Activated CD4-positive, alpha-beta T cell treated with anti-CD3 and anti-CD28 coated beads, Interleukin-2, amount 10 ng/mL, durations not matched to agents 7 days and 5 days (primary cell): Measurements from ENCODE around the gene NME9. TPM values are rescaled to one million over a fixed set of nuclear protein-coding genes. Genes with fewer than 3 reads are reported as not detected.

Experiments
- CTCF ChIA-PET: fragments of 350-600 bp; sonication (Branson Sonifier 250); formaldehyde crosslinking; loops from one replicate; lab custom pipeline; 2021; ENCODE audit warnings: antibody characterized with exemption; lab: Charles Lee
- POLR2A ChIA-PET: fragments of 350-600 bp; sonication (Branson Sonifier 250); formaldehyde crosslinking; loops from one replicate; lab custom pipeline; 2021; ENCODE audit warnings: antibody characterized with exemption; lab: Charles Lee
- DNase-seq: peaks from one replicate; pipeline ENCODE4 v3.0.0-alpha.2; 2020
- H3K27ac Mint-ChIP-seq: one replicate; pipeline ENCODE4 v1.8.0; 2021; ENCODE audit warnings: mild to moderate bottlenecking, moderate library complexity, mixed read lengths
- H3K27me3 Mint-ChIP-seq: one replicate; pipeline ENCODE4 v1.8.0; 2021; ENCODE audit warnings: mixed read lengths
- H3K36me3 Mint-ChIP-seq: one replicate; pipeline ENCODE4 v1.8.0; 2021; ENCODE audit warnings: low read depth, mixed read lengths
- H3K4me1 Mint-ChIP-seq: one replicate; pipeline ENCODE4 v1.8.0; 2021; ENCODE audit warnings: mixed read lengths
- H3K4me3 Mint-ChIP-seq: one replicate; pipeline ENCODE4 v1.8.0; 2021; ENCODE audit warnings: mild to moderate bottlenecking, moderate library complexity, mixed read lengths
- H3K9me3 Mint-ChIP-seq: one replicate; pipeline ENCODE4 v1.8.0; 2021; ENCODE audit warnings: mixed read lengths
- total RNA-seq, 2 experiments: library from RNA; stranded (reverse); gene quantifications; one replicate each; pipeline ENCODE4 v1.2.3, GENCODE V29; 2021

NME9 gene
- total RNA-seq, 2 experiments from 2014 or later, result not detected

GRCh38 chr3:138284957-138285477, 44.6 kb downstream of the NME9 start:
- Mint-ChIP-seq H3K27ac (no peak overlapping the region), H3K4me3 (no peak overlapping the region), H3K4me1 (no peaks in the 10 kb centered on the region), H3K9me3 (no peaks in the 10 kb centered on the region), H3K36me3 (peaks cover 26% of the 10 kb centered on the region), H3K27me3 (no peaks in the 10 kb centered on the region)
- no peak for DNase-seq
- POLR2A ChIA-PET, result no interaction called here
- CTCF ChIA-PET, result interaction anchor here (1.2 to 1.9 kb wide), 2 partner anchors 22 to 41 kb away, joined by 5 read pairs; no protein-coding TSS in a partner anchor

- Mint-ChIP-seq H3K4me1 (no peaks in the 10 kb centered on the region), H3K27ac (no peak overlapping the region), H3K27me3 (no peaks in the 10 kb centered on the region), H3K9me3 (no peaks in the 10 kb centered on the region), H3K36me3 (peaks cover 20% of the 10 kb centered on the region), H3K4me3 (no peak overlapping the region)
- CTCF ChIA-PET, result interaction anchor here (0.9 to 1.9 kb wide), 5 partner anchors 12 to 36 kb away, joined by 3 to 5 read pairs (median 4); no protein-coding TSS in a partner anchor
- no peak for DNase-seq
- POLR2A ChIA-PET, result no interaction called here
Measured at GRCh38 chr3:138284079-138284478, 45.6 kb downstream of the NME9 start.

DNA sequence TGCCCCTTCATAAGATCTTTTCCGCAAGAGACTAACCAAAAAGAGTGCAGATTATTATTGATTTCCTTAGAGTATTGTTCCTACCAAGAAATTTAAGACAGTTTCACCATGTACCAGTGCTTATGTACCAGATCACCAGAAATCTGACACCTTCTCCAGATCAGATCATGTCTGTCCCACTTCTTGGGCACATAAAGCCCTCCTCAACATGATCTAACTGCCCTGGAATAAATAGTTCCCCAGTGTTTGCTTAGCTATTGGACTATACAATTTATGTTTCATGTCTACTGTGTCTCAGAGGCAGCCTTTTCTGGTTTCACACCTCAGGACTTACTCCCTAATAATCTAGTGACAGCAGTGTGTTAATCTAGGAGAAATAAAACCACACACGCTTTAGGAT, 46.8 kb downstream of the NME9 start:
- Mint-ChIP-seq H3K27me3 (no peaks in the 10 kb centered on the region), H3K27ac (no peak overlapping the region), H3K4me3 (no peak overlapping the region), H3K4me1 (no peaks in the 10 kb centered on the region), H3K9me3 (no peaks in the 10 kb centered on the region), H3K36me3 (peaks cover 11% of the 10 kb centered on the region)
- ChIA-PET POLR2A (no interaction called here), CTCF (interaction anchor here (1.3 kb wide), 1 partner anchor 35 kb away, joined by 3 read pairs; no protein-coding TSS in a partner anchor)
- no peak for DNase-seq

DNA sequence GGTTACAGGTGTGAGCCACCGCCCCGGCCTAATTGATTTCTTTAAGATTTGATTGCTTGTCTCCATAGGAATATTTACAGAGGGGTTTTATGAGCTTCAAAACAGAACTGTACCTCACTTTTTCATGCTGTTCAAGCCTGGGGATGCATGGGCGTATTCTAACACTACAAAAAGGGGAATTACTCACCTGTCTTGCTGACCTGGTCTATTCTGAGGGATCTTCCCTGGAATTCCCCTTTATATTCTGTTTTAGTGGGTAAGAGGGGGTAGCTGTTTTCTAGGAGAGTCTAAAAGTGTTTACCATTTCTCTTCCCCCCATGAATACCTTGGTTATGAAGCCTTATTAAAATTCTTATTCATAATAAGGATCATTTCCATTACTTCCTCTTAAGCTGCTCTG, 48.1 kb downstream of the NME9 start:
- ChIA-PET CTCF (no interaction called here), POLR2A (no interaction called here)
- H3K36me3 Mint-ChIP-seq, result peaks cover 15% of the 10 kb centered on the region
- no peaks in the 10 kb centered on the region for H3K9me3 Mint-ChIP-seq
- H3K4me3 Mint-ChIP-seq, result no peak overlapping the region
- no peaks in the 10 kb centered on the region for H3K4me1 Mint-ChIP-seq
- H3K27me3 Mint-ChIP-seq, result no peaks in the 10 kb centered on the region
- no peak for DNase-seq
- no peak overlapping the region for H3K27ac Mint-ChIP-seq

DNA sequence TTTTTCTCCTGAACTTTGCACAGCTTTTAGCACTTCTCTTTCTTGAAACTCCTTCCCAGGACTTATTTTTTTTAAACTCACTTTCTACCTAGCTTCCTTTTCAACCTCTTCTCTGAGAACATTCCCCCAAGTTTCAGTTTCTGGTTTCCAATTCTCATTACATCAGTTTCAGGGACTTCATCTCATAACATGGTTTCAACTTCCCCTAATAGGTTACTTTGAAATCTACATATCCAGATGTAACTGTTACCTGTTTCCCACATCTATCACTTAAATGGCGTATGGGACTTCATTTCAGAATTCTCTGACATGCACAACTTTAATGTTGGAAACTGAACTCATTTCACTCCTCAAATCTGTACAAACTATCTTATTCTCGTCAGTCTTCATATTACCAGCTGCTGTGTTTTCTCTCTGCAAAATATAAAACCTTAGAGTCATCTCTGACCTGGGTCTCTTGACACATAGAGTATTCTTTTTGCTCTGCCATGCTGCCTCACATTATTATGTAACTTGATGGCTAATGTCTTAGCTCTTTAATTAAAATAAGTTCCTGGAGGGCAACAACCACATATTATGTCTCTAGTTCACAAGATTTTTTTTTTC, 58.4 kb downstream of the NME9 start:
- peaks cover 9% of the 10 kb centered on the region for H3K4me1 Mint-ChIP-seq
- H3K27me3 Mint-ChIP-seq, result no peaks in the 10 kb centered on the region
- DNase-seq, result no peak
- POLR2A ChIA-PET, result no interaction called here
- CTCF ChIA-PET, result no interaction called here
- H3K4me3 Mint-ChIP-seq, result no peak overlapping the region
- H3K36me3 Mint-ChIP-seq, result peaks cover 37% of the 10 kb centered on the region
- H3K9me3 Mint-ChIP-seq, result no peaks in the 10 kb centered on the region
- H3K27ac Mint-ChIP-seq, result peak overlapping the region; percentile 9

GRCh38 chr3:138270245-138270644, 59.4 kb downstream of the NME9 start:
- ChIA-PET POLR2A (no interaction called here), CTCF (interaction anchor here (1.3 kb wide), 1 partner anchor 14 kb away, joined by 5 read pairs; no protein-coding TSS in a partner anchor)
- H3K9me3 Mint-ChIP-seq, result no peaks in the 10 kb centered on the region
- DNase-seq, result no peak
- peaks cover 41% of the 10 kb centered on the region for H3K36me3 Mint-ChIP-seq
- peaks cover 9% of the 10 kb centered on the region for H3K4me1 Mint-ChIP-seq
- H3K27ac Mint-ChIP-seq, result no peak overlapping the region
- no peaks in the 10 kb centered on the region for H3K27me3 Mint-ChIP-seq
- no peak overlapping the region for H3K4me3 Mint-ChIP-seq

DNA sequence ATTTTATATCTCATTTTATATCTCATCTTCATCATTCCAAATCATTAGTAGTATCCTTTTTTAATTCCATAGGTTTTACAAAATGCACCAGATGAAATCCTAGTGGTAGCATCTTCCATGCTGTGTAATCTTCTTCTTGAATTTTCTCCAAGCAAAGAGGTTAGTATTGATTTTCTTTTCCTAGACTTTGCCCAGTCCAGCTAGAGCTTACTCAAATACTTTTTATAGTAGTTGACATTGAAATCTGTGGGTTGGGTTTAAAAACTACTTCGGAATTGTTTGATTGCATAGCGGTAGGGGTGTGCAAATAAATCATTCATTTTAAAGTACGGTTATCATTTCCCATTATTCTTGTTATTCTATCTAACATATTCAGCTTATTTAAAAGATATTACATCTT, 62.6 kb downstream of the NME9 start:
- Mint-ChIP-seq H3K9me3 (no peaks in the 10 kb centered on the region), H3K4me1 (peaks cover 9% of the 10 kb centered on the region), H3K27ac (no peak overlapping the region), H3K36me3 (peaks cover 23% of the 10 kb centered on the region), H3K27me3 (no peaks in the 10 kb centered on the region), H3K4me3 (no peak overlapping the region)
- ChIA-PET POLR2A (no interaction called here), CTCF (no interaction called here)
- no peak for DNase-seq

DNA sequence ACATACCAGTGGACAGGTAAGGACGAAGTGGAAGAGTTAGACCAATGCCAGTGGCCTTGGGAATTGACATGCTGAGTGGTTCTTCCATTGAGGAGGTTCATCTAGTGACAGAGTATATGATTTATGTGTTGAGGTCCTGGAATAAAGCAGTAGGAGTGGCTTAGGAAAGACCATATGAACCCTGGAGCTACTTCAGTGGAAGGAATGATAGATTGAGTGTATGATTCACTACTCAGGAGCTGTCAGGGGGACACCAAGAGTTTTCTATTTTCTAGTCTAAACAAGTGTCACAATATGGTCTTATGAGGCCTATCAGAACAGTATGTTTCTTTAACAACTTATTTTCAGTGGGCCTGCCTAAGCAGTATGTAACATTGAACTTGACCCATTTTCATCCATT, 63.9 kb downstream of the NME9 start:
- Mint-ChIP-seq H3K4me3 (no peak overlapping the region), H3K27me3 (no peaks in the 10 kb centered on the region), H3K4me1 (peaks cover 2% of the 10 kb centered on the region), H3K9me3 (no peaks in the 10 kb centered on the region), H3K27ac (no peak overlapping the region), H3K36me3 (peaks cover 13% of the 10 kb centered on the region)
- DNase-seq, result no peak
- CTCF ChIA-PET, result no interaction called here
- POLR2A ChIA-PET, result no interaction called here

DNA sequence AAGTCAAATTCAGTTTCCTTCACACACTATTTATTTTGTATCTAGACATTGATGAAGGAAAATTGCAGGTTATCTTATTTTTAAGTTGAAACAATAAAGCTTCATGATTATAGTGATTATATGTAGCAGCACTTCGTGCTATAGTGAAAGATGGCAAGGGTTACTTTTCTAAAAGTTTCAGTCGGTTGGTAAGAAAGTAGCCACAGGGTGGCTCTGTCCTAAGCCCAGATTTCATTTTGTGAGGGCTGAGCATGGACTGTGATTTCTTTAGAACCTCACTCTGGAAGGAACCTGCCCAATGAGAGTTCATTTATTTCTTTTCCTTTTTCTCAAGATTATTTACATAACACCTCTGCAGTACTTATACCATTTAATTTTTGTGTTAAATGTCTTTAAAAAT, 66.5 kb downstream of the NME9 start:
- Mint-ChIP-seq H3K4me1 (no peaks in the 10 kb centered on the region), H3K27ac (no peak overlapping the region), H3K27me3 (no peaks in the 10 kb centered on the region), H3K36me3 (peaks cover 12% of the 10 kb centered on the region), H3K4me3 (no peak overlapping the region), H3K9me3 (no peaks in the 10 kb centered on the region)
- no peak for DNase-seq
- ChIA-PET POLR2A (no interaction called here), CTCF (no interaction called here)

DNA sequence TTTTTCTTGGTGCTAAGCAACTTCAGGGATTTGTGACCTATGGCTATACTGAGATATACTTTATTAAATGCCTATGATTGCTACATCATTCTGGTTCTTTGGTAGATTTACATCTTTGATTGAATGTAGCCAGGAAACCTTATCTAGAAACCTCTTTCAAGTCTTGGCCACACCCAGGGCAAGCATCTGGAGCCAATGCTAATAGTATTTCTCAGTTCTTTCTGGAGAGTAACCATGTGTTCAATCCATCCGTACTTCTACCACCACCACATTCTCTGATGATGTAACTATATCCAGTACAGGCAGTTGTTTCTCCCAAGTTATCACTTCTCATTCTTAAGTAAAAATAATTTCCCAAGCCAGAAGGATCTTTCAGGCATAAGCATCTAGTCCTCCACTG, 69.0 kb downstream of the NME9 start:
- no peak for DNase-seq
- ChIA-PET CTCF (no interaction called here), POLR2A (no interaction called here)
- no peak overlapping the region for H3K4me3 Mint-ChIP-seq
- peaks cover 6% of the 10 kb centered on the region for H3K36me3 Mint-ChIP-seq
- H3K4me1 Mint-ChIP-seq, result no peaks in the 10 kb centered on the region
- no peaks in the 10 kb centered on the region for H3K27me3 Mint-ChIP-seq
- no peak overlapping the region for H3K27ac Mint-ChIP-seq
- no peaks in the 10 kb centered on the region for H3K9me3 Mint-ChIP-seq

GRCh38 chr3:138259126-138259525, 70.5 kb downstream of the NME9 start:
- CTCF ChIA-PET, result no interaction called here
- DNase-seq, result no peak
- POLR2A ChIA-PET, result no interaction called here
- no peaks in the 10 kb centered on the region for H3K9me3 Mint-ChIP-seq
- peaks cover 6% of the 10 kb centered on the region for H3K36me3 Mint-ChIP-seq
- H3K27me3 Mint-ChIP-seq, result no peaks in the 10 kb centered on the region
- no peak overlapping the region for H3K27ac Mint-ChIP-seq
- no peaks in the 10 kb centered on the region for H3K4me1 Mint-ChIP-seq
- no peak overlapping the region for H3K4me3 Mint-ChIP-seq

DNA sequence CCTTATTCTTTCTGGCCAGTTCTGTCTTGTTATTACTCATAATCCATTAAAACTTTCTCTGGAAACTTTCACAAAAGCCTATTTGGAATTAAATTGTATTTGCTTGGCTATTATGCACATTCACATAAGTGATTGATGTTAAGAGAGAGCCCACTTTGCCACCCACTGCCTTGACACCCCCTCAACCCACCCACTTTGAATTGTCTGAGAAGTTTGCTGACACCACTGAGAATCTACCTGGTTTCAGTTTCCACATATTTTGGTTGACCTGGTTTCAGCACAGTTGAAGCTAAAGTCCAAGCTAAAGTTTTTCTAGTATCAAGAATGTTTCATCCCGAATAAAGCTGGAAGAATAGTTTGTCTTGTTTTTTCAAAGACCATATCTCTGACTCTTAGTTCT, 71.7 kb downstream of the NME9 start:
- Mint-ChIP-seq H3K36me3 (peaks cover 4% of the 10 kb centered on the region), H3K27ac (no peak overlapping the region), H3K9me3 (no peaks in the 10 kb centered on the region), H3K27me3 (no peaks in the 10 kb centered on the region), H3K4me1 (no peaks in the 10 kb centered on the region), H3K4me3 (no peak overlapping the region)
- ChIA-PET POLR2A (no interaction called here), CTCF (no interaction called here)
- DNase-seq, result no peak

DNA sequence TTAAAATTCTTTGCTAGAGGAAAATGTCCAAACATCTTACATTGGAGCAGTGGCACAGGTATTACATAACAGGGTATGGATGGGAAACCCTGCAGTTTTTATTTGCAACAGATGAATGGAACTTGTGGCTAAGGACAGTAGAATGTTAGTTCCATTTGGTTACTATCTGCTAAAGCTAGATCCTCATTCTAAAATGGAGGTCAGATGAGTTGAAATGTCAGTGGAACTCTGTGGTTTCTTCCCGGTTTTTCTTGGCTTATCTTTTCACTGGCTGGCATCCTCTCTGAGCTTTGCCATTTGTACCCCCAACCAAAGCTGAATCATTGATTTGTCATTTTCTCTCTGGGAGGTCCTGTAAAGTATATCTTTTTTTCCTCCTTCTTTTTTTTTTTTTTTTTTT, 73.6 kb downstream of the NME9 start:
- Mint-ChIP-seq H3K27me3 (no peaks in the 10 kb centered on the region), H3K4me1 (no peaks in the 10 kb centered on the region), H3K9me3 (no peaks in the 10 kb centered on the region), H3K36me3 (peaks cover 4% of the 10 kb centered on the region), H3K4me3 (no peak overlapping the region), H3K27ac (no peak overlapping the region)
- ChIA-PET POLR2A (no interaction called here), CTCF (interaction anchor here (0.6 kb wide), 1 partner anchor 567 kb away, joined by 3 read pairs; no protein-coding TSS in a partner anchor)
- no peak for DNase-seq

GRCh38 chr3:138254216-138254615, 75.4 kb downstream of the NME9 start:
- H3K36me3 Mint-ChIP-seq, result peaks cover 5% of the 10 kb centered on the region
- no peaks in the 10 kb centered on the region for H3K27me3 Mint-ChIP-seq
- ChIA-PET CTCF (no interaction called here), POLR2A (no interaction called here)
- H3K9me3 Mint-ChIP-seq, result no peaks in the 10 kb centered on the region
- no peaks in the 10 kb centered on the region for H3K4me1 Mint-ChIP-seq
- H3K27ac Mint-ChIP-seq, result no peak overlapping the region
- DNase-seq, result no peak
- H3K4me3 Mint-ChIP-seq, result no peak overlapping the region
